Common myeloid progenitor, CD34-positive (primary cell): ENCODE results near the gene NUDT19.

Experiments used
- CTCF ChIA-PET: fragments of 350-600 bp; sonication (Branson Sonifier 250); formaldehyde crosslinking; loops from one replicate; lab custom pipeline; 2021; ENCODE audit warnings: antibody characterized with exemption; lab: Charles Lee
- POLR2A ChIA-PET: fragments of 350-600 bp; sonication (Branson Sonifier 250); formaldehyde crosslinking; loops from one replicate; lab custom pipeline; 2021; ENCODE audit warnings: antibody characterized with exemption; lab: Charles Lee
- DNase-seq, 3 donors: peaks; one replicate each; pipeline versions ENCODE4 v3.0.0 to v3.0.0-alpha.2; 2013
- H3K27ac ChIP-seq, 2 experiments: 1 replicate in 1 of 2; 2 replicates in 1 of 2; pipeline ENCODE4 v1.7.0; 2013; ENCODE audit warnings: inconsistent platforms in 2 of 2, low read length in 2 of 2, mild to moderate bottlenecking in 2 of 2, low read depth in 1 of 2, moderate library complexity in 1 of 2; ENCODE audit not compliant: severe bottlenecking in 2 of 2, insufficient read depth in 1 of 2, poor library complexity in 1 of 2
- H3K27me3 ChIP-seq, 5 experiments: replicated peaks in 2 of 5; 1 replicate in 3 of 5; 2 replicates in 2 of 5; pipeline versions ENCODE4 v1.6.1 to v1.7.0; 2013; ENCODE audit warnings: low read length in 4 of 5, mild to moderate bottlenecking in 2 of 5, moderate library complexity in 2 of 5, inconsistent platforms in 1 of 5; ENCODE audit not compliant: insufficient read depth in 5 of 5, control insufficient read depth in 4 of 5
- H3K36me3 ChIP-seq, 4 experiments: 1 replicate in 2 of 4; 2 replicates in 2 of 4; pipeline versions ENCODE4 v1.6.1 to v1.7.0; 2013; ENCODE audit warnings: low read length in 3 of 4, control low read depth in 1 of 4, mild to moderate bottlenecking in 1 of 4; ENCODE audit not compliant: control insufficient read depth in 4 of 4, insufficient read depth in 4 of 4
- H3K4me1 ChIP-seq, 4 experiments: 1 replicate in 3 of 4; 2 replicates in 1 of 4; pipeline versions ENCODE4 v1.6.1 to v1.7.1; 2013; ENCODE audit warnings: low read length in 3 of 4, mild to moderate bottlenecking in 3 of 4, control low read depth in 1 of 4, inconsistent platforms in 1 of 4, moderate library complexity in 1 of 4; ENCODE audit not compliant: control insufficient read depth in 4 of 4, insufficient read depth in 4 of 4; ENCODE audit errors: control extremely low read depth in 1 of 4
- H3K4me3 ChIP-seq, 7 experiments: 1 replicate in 4 of 7; 2 replicates in 3 of 7; pipeline versions ENCODE4 v1.5.1 to v1.7.0; 2013; ENCODE audit warnings: mild to moderate bottlenecking in 7 of 7, low read length in 6 of 7, moderate library complexity in 6 of 7, inconsistent platforms in 2 of 7, low read depth in 2 of 7, control low read depth in 1 of 7; ENCODE audit not compliant: insufficient read depth in 4 of 7, control insufficient read depth in 1 of 7; ENCODE audit errors: extremely low read depth in 1 of 7
- H3K9me3 ChIP-seq, 5 experiments: 1 replicate in 4 of 5; 2 replicates in 1 of 5; pipeline versions ENCODE4 v1.6.1 to v1.7.1; 2013; ENCODE audit warnings: low read length in 4 of 5, mild to moderate bottlenecking in 2 of 5, inconsistent platforms in 1 of 5, low read depth in 1 of 5, moderate library complexity in 1 of 5; ENCODE audit not compliant: control insufficient read depth in 4 of 5, insufficient read depth in 2 of 5; ENCODE audit errors: control extremely low read depth in 1 of 5
- WGBS: methylation state at CpG from one replicate; pipeline ENCODE4 v1.1.5; 2013; ENCODE audit not compliant: insufficient coverage; 5-methylcytosine and 5-hydroxymethylcytosine counted together

The NUDT19 gene

DNA sequence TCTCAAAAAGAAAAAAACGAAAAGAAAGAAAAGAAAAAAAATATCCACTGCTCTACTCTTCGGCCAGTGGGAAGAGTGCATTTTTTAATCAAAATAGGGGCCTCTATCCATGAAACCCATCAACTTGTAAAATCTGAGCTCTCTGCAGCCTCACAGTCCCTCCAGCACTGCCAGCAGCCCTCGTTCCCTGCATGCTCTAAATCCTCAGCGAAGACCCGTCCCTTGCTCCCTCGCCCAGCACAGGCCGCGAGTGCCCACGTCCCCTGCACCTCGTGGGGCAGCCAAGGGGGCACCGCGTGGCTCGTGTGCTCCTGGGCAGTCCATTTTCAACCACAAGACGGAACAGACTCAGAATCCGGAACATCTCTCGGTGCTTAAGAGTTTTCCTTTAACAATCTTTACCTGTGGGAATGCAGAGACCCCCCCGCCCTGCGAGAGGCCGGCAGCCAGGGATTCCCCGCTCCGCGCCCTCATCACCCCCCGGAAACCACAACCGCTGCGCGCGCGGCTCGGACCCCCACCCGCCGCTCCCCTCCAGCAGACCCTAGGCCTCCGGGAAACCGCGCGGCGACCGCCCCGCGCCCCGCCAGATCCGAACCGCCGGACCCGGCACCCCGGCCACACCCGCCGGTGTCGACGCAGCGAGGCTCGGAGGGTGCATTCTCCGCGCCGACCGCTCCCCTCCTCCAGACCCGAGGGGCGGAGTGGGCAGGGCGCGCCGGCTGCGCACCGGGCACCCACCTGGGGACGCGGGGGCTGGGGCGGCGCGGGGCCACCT, 17.3 kb upstream of the NUDT19 start:
- peak in 2 of 3 donors; percentile 35 to 36 for DNase-seq
- peaks cover 2 to 36% (median 19%) of the 10 kb centered on the region in 5 experiments for H3K27me3 ChIP-seq
- CTCF ChIA-PET, result interaction anchor here (0.6 to 1.1 kb wide), 3 partner anchors 13 to 32 kb away, joined by 3 read pairs; no protein-coding TSS in a partner anchor
- H3K36me3 ChIP-seq, result peaks cover 0 to 17% (median 3%) of the 10 kb centered on the region in 4 experiments
- H3K4me3 ChIP-seq, result peak overlapping the region; percentile 62 to 94 (median 80)
- POLR2A ChIA-PET, result interaction anchor here (0.6 kb wide), 1 partner anchor 17 kb away, joined by 3 read pairs; the partner anchor contains the start of gene NUDT19
- 6% methylated on average over 10 of the region's 67 CpGs for WGBS
- H3K9me3 ChIP-seq, result no peaks in the 10 kb centered on the region
- peaks cover 11 to 76% (median 73%) of the 10 kb centered on the region in 4 experiments for H3K4me1 ChIP-seq
- H3K27ac ChIP-seq, result peak overlapping the region in 1 of 2 experiments; percentile 49

DNA sequence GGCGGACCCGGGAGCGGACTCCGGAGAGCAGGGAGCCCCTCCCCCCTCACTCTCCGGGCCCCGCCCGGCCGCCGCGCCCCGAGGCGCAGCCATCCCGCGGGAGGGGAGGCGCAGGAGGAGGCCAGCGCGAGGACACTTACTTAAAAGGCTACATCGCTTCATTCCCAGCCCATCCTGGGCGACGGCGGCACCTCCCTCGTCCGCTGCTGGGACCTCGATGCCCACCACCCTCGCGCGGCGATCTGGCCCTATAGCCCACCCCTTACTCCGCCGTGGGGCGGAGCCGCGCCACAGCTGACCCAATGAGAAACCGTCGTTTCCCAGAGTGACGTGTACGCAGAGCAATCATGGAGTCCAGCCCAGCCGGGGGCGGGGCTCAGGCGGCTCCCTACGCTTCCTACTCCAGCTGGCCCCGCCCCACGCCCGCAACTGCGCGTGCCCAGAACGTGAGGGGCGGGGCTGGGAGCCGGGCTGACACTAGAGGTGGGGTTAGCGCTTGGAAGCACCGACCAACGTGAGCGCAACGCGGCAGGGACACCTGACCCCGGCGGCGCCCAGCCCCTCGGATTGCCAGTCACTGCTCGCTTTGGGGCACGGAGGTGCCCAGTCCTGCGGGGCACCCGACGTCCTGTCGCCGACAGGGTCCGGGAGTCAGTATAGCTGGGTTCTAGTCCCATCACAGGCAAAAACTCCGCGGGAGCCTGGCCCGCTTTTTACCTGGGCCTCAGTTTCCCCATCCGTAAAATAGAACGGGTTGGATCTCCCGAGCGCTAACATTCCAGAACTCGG, 16.5 kb upstream of the NUDT19 start, which contains the start of gene ANKRD27:
ANKRD27 (minus strand) TSS at position 250 of the 789 bp plus-strand sequence. CDS start 16,165 bp downstream, outside the sequence.
- under 1% methylated on average over 63 of the region's 75 CpGs for WGBS
- peak within 1 kb of the TSS; percentile 62 to 94 (median 80) for H3K4me3 ChIP-seq
- DNase-seq, result peak; percentile 97 to 98 (median 98)
- H3K27me3 ChIP-seq, result peaks cover 2 to 37% (median 19%) of the 10 kb centered on the region in 5 experiments
- peaks cover 0 to 9% (median 2%) of the 10 kb centered on the region in 4 experiments for H3K36me3 ChIP-seq
- CTCF ChIA-PET, result interaction anchor here (0.8 kb wide), 1 partner anchor 13 kb away, joined by 3 read pairs; no protein-coding TSS in a partner anchor
- no peaks in the 10 kb centered on the region for H3K9me3 ChIP-seq
- POLR2A ChIA-PET, result no interaction called here
- peak within 1 kb of the TSS in 1 of 2 experiments; percentile 49 for H3K27ac ChIP-seq
- H3K4me1 ChIP-seq, result peaks cover 11 to 69% (median 67%) of the 10 kb centered on the region in 4 experiments

DNA sequence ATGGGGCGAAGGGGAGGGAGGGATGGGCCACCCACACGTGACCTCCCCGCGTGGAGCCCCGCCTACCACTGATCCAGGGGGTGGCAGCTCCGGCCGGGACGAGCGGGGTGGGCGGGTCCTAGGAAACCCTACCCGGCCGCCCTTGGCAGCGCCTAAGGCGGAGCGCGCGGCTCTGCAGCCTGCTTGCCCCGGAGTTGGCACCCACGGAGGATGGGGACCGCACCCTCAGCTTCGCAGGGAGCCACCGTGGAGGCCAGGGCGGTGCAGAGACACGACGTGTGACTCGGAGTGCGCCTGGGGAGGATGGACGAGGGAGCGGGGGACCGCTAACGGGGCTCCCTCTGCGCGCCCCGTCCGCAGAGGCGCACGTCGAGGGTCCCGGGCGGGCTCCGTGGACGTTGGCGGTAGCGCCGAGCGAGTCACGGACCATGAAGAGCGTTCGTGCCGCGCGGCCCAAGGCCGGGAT, 15.9 kb upstream of the NUDT19 start, which contains the start of gene RGS9BP:
RGS9BP (plus strand) TSS at position 129 of the 466 bp plus-strand sequence. CDS start 416 bp downstream, outside the sequence.
- ChIA-PET POLR2A (interaction anchor here (0.6 to 1.1 kb wide), 2 partner anchors 16 to 23 kb away, joined by 3 to 4 read pairs; partner anchors contain the start of gene NUDT19), CTCF (no interaction called here)
- no peaks in the 10 kb centered on the region for H3K9me3 ChIP-seq
- H3K4me1 ChIP-seq, result peaks cover 11 to 65% (median 63%) of the 10 kb centered on the region in 4 experiments
- peak within 1 kb of the TSS in 1 of 2 experiments; percentile 49 for H3K27ac ChIP-seq
- peak within 1 kb of the TSS; percentile 62 to 94 (median 80) for H3K4me3 ChIP-seq
- peak; percentile 53 to 66 (median 57) for DNase-seq
- peaks cover 0 to 9% (median 2%) of the 10 kb centered on the region in 4 experiments for H3K36me3 ChIP-seq
- WGBS, result 1% methylated on average over 51 of the region's 53 CpGs
- H3K27me3 ChIP-seq, result peaks cover 2 to 37% (median 19%) of the 10 kb centered on the region in 5 experiments

DNA sequence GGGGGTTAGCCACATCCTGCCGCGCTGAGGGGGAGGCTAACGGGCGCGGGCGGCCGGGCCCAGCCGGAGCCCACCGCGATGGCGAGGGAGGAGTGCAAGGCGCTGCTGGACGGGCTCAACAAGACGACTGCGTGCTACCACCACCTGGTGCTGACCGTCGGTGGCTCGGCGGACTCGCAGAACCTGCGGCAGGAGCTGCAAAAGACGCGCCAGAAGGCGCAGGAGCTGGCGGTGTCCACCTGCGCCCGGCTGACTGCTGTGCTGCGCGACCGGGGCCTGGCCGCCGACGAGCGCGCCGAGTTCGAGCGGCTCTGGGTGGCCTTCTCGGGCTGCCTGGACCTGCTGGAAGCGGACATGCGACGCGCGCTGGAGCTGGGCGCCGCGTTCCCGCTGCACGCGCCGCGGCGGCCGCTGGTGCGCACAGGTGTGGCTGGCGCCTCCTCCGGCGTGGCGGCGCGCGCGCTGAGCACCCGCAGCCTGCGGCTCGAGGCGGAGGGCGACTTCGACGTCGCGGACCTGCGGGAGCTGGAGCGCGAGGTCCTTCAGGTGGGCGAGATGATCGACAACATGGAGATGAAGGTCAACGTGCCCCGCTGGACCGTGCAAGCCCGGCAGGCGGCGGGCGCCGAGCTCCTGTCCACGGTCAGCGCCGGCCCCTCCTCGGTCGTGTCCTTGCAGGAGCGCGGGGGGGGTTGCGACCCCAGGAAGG, 15.3 kb upstream of the NUDT19 start:
- no peak for DNase-seq
- Histone ChIP-seq H3K4me3 (peak overlapping the region in 6 of 7 experiments; percentile 19 to 94 (median 66)), H3K9me3 (no peaks in the 10 kb centered on the region), H3K27me3 (peaks cover 2 to 37% (median 19%) of the 10 kb centered on the region in 5 experiments), H3K27ac (no peak overlapping the region), H3K4me1 (peaks cover 11 to 59% (median 57%) of the 10 kb centered on the region in 4 experiments), H3K36me3 (peaks cover 0 to 7% (median 0%) of the 10 kb centered on the region in 4 experiments)
- CTCF ChIA-PET, result interaction anchor here (0.6 to 1.0 kb wide), 3 partner anchors 9 to 14 kb away, joined by 3 to 4 read pairs (median 4); no protein-coding TSS in a partner anchor
- 5% methylated on average over 81 of the region's 93 CpGs for WGBS
- POLR2A ChIA-PET, result interaction anchor here (0.6 to 1.1 kb wide), 3 partner anchors 15 to 97 kb away, joined by 3 to 4 read pairs (median 4); partner anchors contain the start of gene NUDT19

DNA sequence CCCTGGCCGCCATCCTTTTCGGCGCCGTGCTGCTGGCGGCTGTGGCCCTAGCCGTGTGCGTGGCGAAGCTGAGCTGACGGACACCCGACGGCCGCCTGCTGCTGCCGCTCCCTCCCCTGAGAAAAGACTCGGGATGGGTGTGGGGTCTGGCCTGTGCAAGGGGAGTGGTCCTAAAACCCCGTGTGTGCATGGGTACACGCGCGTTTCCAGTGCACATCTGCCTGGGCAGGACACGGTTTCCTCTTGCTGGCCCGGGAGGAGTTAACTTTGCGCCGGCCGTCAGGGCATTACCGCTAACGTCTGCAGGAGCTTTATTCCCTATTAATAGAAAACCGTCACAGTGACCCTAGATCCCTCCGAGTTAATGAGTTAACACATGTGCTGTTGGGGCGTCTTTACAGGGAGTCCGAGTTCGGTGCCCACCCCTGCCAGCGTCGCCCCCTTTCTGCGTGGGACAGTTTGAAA, 14.7 kb upstream of the NUDT19 start:
- WGBS, result 17% methylated on average over 30 of the region's 33 CpGs
- CTCF ChIA-PET, result interaction anchor here (0.6 to 1.9 kb wide), 4 partner anchors 10 to 15 kb away, joined by 3 to 8 read pairs (median 4); partner anchors contain the start of gene NUDT19
- H3K4me3 ChIP-seq, result peak overlapping the region in 3 of 7 experiments; percentile 42 to 94 (median 93)

More for the DNA sequence above, 14.7 kb upstream of the NUDT19 start:
- Histone ChIP-seq H3K27ac (no peak overlapping the region), H3K4me1 (peaks cover 5 to 53% (median 51%) of the 10 kb centered on the region in 4 experiments), H3K36me3 (peaks cover 0 to 7% (median 0%) of the 10 kb centered on the region in 4 experiments), H3K9me3 (no peaks in the 10 kb centered on the region), H3K27me3 (peaks cover 2 to 37% (median 19%) of the 10 kb centered on the region in 5 experiments)
- DNase-seq, result no peak
- POLR2A ChIA-PET, result interaction anchor here (0.6 to 1.1 kb wide), 2 partner anchors 14 to 97 kb away, joined by 4 read pairs; partner anchors contain the start of gene NUDT19
